Activated T-cell treated with anti-CD3 and anti-CD28 coated beads, Interleukin-2, amount 50 U/mL, for 48 hours (primary cell): Measurements from ENCODE around the gene UEVLD.

ENCODE experiments used
- DNase-seq, 2 experiments: peaks; one replicate each; pipeline ENCODE4 v3.0.0-alpha.2; 2020

UEVLD gene

DNA sequence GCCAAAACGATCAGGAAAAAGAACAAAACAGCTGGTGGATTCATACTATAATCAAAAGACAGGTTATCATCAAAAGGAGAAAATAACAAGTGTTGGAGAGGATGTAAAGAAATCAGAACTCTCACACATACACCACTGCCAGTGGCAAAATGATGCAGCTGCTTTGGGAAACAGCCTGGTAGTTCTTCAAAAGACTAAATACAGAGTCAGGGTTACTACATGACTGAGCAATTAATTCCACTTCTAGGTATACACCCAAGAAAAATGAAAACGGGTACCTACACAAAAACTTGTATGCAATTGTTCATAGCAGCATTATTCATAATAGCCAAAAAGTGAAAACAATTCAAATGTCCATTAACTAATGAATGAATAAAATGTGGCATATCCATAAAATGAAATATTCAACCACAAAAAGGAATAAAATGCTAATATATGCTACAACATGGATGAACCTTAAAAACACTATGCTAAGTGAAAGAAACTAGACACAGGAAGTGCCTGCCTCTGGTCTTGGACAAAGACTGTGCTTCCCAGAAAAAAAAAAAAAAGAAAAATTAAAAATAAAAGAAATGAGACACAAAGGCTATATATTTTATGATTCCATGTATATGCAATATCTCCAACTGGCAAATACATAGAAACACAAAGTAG, 8.3 kb downstream of the UEVLD start:
- DNase-seq: no peak

DNA sequence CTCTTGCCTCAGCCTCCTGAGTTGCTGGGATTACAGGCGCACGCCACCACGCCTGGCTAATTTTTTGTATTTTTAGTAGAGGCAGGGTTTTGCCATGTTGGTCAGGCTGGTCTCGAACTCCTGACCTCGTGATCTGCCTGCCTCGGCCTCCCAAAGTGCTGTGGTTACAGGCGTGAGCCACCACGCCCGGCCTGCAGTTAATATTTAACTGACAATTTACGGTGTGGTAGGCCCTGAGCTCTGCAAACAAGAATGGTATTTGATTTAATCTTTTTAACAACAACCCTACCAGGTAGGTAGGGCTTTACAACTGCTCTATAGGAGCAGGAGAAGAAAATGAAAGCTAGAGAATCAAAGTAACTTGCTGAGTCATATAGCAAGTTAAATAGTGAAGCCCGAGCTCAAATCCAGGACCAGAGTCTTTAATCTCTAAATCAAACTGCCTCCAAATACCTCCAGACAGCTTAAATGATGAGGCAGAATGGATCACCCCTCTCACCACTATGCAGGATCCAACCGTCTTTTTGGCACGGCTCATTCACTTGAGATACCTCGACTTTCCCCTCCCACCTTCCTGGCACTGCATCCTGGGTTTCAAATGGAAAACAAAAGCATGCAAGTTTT, 9.4 kb downstream of the UEVLD start:
- DNase-seq: no peak

DNA sequence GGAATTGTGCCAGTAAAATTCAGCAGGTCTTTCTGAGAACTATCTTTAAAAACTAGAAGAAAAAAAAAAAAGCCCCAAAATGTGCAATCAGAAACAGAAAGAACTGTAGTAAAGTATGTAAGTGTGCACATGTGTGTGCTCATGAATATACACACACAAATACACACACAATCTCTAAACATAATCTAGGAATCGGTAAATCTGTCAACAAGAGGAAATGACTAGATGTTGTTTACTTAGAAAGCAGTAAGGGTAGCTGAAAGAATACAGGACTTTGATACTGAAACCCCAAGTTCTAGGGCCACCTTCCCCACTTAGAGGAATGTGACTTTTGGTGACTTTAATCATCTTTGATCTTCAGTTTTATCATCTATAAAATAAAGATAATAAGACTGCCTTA, 13.2 kb downstream of the UEVLD start:
- DNase-seq: no peak

DNA sequence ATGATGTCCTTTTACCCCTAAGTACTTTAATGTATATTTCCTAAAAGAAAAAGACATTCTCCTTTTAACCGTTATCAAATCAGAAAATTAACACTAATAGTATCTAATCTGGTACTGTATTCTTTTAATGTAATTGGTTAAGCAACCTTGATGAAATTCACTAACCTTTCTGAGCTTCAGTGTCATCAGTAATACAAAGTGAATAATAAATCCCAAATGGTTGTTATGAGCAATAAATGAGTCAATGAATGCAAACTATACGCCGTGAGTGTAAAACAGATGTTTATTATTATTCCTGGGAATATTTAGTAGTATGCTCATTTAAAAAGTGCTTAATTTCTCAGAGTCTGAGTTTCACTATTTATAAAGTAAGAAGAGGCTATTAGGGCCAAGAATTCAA, 21.5 kb downstream of the UEVLD start:
- DNase-seq: no peak

DNA sequence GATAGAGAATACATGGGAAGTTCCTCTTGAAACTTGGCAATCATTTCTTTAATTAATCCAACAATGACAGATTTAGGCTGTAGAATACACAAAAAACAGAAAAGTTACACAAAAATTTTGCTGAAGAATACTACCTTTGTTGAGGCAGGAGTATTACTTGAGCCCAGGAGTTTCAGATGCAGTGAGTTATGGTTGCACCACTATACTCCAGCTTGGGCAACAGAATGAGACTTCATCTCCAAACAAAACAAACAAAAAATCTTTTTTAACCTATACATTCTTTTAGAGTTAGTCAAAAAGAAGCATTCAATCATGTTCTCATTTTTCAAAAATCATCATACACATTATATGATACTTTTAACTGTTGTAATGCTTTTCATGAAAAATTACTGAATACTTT, 22.1 kb downstream of the UEVLD start:
- no peak for DNase-seq

DNA sequence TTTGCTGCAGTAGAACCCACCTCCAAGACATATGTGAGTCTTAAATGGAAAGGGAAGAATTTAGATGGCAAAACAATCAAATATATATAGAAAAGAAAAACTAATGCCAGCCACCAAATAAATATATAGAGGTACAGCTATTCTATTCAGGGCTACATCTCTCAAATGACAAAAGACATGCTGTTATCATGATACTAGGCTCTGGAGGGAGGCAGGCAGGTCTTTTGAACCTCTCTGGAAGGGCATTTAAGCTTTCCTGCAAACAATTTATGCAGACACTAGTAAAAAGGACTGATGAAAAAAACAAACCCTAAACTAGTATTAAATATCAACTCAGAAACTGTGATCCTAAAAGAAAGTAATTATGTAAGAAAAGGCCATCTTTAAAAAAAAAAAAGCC, 24.4 kb downstream of the UEVLD start:
- no peak for DNase-seq

DNA sequence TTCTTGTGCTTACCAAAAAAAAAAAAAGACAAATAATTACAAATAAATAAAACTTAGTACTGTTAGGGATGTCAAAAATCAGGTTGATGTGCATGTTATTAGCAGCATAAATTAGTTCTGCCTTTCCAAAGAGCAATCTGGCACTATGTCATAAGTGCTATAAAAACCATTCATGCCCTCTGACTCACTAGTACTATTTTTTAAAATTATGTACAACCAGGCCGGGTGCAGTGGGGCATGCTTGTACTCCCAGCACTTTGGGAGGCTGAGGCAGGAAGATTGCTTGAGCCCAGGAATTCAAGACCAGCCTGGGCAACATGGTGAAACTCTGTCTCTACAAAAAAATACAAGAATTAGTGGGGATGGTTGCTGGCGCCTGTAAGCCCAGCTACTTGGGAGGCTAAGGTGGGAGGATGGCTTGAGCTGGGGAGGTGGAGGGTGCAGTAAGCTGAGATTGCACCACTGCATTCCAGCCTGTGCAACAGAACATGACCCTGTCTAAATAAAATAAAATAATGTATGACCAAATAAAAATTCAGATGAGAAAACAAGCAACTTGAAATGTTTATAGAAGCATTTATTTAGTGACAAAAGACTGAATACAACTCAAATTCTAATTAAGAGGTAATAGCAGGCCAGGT, 25.3 kb downstream of the UEVLD start:
- no peak for DNase-seq

DNA sequence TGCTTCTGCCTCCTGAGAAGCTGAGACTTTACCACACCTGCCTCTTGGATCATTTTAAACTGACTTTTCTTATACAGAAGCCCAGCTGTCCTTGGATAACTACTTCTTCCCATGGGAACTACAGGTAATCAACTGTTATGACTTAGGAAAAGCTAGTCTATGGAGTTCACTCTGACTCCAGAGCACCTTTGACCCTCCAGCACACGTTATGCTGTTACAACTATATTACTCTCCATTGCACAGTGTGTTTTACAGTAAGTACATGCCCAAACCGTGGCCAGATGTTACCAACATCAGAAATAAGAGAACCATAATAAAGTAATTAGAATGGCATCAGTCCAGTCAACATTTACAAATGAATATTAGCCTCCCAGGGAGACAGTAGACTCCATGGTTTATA, 40.5 kb downstream of the UEVLD start:
- no peak for DNase-seq

DNA sequence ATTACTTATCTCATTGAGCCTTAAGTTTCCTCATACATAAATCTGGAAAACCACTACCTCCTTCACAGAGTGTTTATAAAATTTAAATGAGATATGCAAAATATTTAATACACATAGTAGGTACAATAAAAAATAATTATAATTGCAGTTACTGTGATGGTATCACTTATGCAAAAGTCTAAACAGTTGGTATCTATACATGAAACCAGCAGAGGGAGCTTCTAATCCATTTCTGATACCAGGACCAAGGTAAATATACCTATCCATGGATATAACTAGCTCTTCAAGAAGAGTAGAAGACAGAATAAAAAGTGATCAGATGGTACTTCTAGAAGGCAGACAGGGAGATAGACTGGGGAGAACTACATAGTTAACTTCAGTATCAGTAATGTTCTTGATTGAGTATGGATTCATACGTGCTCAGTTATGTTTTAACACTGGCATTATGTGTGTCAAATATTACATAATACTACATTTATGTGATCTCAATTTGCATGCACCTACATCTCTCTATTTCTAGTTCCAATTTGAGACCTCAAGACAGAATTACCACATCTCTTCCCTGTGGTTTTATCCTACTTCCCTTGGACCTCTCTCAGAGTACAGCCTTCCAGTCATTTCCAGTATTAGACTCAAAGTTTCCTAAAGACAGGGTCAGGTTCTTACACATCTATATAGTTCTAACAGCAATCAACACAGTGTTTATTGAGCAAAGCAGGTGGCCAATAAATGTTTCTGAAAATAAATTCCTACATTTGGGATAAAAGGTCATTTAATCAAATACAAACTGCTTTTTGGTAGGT, 48.1 kb downstream of the UEVLD start:
- no peak for DNase-seq

DNA sequence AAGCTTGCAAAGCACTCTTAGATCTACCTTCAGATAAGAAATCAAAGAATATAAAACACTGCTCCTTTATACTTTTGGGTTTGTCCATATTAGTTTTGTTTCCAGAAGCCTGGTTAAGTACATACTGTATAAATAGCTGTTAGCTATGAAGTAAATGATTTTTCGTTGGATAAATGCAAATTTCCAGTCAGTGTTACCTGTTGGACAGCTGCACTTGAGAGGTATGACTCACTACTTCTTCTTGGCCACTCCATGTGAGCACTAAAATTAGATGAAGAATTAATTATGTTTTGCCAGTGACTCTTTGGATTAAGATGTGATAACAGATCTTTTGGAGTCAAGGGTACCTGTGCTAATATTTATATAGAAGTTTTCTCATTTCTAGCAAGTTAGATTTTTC, 52.3 kb downstream of the UEVLD start:
- DNase-seq: no peak

DNA sequence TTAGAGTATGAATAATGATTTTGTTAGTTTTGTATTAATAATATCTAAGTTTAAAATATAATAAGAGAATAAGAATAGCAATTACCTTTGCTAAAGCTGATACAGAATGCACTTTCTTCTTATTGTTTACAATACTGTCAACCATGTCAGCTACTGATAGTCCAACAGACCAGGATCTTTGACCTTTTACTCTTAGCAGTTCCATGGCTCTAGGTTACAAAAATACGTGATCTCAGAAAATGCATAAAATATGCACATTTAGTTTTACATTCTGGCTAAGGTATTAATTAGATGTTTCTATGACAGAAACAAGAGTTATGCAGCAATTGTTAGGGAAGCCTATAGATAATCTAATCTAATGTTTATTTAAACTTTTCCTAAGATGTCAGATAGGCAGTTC, 54.3 kb downstream of the UEVLD start:
- DNase-seq: no peak

DNA sequence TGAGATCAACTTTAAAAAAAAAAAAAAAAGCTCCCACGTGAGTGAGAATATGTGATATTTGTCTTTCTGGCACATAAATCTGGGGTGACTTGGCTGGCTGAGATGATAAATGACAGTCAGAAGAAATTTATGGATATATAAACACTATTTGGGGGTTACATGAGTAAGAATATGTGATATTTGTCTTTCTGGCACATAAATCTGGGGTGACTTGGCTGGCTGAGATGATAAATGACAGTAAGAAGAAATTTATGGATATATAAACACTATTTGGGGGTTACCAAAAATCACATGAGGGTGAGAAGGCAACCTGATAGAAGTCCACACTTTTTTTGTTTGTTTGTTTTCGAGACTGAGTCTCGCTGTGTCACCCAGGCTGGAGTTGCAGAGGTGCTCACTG, 55.2 kb downstream of the UEVLD start:
- no peak for DNase-seq

DNA sequence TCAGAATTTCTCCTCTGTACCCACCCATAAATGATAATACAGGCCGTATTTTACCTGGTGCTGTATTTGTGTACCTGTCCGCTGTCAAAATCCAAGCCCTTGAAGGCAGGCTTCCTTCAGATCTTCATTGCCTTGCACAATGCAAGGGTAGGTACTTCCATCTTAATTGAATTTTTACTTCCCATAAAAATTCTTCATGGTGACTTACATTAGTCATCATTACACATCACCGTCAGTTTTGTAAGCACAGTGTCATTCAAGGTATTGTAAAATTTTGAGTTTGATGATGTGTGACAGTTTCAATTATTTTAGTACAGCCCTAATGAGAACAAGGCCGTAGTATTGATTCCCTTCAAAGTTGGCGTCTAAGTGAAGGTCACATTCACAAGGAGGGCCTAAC, 61.0 kb downstream of the UEVLD start:
- DNase-seq: no peak

DNA sequence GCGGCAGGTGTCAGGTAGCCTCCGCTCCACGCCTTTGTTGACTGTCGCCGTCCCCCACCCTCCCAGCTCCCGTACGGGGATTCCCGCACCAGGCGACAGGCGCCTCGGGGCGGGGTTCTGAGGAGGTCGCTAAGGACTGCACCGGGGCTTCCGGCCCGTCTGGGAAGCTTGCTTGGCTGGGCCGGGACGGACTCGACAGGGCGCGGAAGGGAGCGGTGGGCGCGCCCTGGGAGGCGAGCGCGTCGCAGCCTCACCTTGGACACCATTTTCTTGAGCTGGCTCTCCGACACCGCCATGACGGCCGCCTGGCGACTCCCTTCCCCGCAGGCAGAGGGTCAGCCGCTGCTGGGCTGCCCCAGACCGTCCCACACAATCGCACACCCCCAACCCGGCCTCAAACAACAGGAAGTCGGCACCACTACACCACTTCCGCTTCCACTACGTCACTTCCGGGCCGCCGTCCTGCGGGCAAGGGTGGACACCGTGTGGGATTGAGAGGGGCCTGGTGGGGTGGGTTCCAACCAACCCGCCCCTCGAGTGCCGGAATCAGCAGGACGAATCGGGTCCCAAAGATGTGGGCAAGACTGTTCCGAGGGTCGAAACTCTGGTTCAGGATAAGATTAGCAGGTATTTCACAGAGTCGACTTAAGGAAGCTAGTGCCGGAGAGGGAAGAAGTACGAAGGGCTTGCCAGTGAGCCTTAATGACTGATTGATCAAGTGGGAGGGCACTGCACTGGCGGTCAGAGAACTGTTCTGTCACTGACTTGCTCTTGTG, 61.8 kb downstream of the UEVLD start, which contains the start of gene TSG101:
Gene TSG101 (minus strand): TSS at position 422 of the 776 bp plus-strand sequence. CDS start 126 bp downstream, at position 296.
- peak; percentile 95 to 97 for DNase-seq

DNA sequence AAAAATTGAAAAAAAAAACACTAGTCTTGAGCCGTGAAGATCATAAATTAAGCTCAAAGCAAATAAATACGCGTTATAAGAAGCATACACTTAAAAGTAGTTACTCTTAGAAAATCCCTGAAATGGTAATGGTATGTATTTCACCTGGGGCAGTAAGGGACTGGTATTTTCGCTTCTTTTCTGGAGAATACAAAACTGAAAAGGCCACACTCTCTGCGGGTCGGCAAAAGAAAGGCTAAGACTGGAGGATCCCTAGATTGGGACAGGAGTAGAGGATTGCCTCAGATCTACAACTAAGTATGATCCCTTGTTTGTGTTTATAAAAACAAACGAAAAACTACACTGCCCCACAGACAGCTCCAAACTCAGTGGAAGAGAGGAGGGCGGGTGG, 62.4 kb downstream of the UEVLD start:
- no peak for DNase-seq

DNA sequence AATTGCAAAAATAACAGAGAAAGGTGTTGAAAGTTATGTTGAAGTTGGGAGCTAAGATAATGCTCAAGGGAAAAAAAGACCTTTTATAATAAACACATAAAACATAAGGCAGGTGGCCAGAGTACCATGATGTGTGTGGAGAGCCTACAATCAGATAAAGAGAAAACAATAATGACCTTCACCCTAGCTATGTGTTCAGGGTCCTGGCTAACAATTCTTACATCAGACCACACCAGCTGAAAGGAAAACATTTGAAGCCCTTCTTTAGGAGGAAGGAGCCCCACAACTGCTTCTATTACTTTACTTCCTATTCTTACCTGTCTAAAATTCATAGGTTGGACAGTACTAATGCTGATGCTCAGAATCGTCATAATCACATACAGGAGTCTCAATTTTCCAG, 64.3 kb downstream of the UEVLD start:
- DNase-seq: no peak

DNA sequence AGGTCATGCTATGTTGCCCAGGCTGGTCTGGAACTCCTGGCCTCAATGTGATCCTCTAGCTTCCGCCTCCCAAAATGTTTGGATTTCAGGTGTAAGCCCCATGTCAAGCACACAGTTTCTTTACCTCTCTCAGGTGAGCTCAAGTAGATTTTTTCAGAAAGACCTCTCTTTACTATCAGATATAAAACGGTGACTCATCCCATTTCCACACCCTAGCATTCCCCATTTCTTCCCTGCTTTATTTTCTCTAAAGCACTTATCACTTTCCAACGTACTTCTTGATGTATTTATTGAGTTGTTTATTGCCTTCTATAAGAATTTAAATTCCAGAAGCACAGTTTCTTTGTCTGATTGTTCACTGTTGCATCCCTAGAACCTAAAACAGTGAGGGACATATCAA, 65.5 kb downstream of the UEVLD start:
- no peak for DNase-seq

DNA sequence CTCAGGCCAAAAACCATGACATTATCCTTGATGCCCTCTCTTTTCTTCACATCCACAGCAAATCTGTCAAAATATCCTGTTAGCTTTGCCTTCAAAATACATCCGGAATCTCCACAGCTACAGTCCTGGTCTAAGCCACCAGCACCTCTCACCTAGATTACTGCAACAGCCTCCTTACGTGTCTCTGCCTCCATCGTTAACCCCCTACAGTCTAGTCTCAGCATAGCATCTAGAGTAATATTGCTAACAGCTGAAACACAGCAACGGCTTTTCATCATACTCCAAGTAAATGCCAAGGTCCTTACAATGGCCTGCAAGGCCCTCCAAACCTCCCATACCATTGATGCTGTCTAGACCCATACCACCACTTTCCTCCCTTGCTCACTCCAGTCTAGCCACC, 66.1 kb downstream of the UEVLD start:
- DNase-seq: no peak

DNA sequence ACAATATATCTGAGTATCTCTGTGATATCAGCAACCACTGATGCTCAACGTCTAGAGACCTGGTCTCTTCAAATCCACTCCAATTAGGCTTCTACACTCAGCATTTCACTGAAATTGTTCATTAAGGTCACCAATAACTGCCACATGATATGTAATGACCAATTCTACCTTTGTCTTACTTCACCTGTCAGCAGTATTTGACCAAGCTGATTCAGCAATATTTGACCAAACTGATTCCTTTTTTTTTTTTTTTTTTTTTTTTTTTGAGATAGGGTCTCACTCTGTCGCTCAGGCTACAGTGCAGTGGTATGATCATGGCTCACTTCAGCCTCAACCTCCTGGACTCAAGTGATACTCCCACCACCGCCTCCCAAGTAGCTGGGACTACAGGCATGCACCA, 67.4 kb downstream of the UEVLD start:
- DNase-seq: no peak

DNA sequence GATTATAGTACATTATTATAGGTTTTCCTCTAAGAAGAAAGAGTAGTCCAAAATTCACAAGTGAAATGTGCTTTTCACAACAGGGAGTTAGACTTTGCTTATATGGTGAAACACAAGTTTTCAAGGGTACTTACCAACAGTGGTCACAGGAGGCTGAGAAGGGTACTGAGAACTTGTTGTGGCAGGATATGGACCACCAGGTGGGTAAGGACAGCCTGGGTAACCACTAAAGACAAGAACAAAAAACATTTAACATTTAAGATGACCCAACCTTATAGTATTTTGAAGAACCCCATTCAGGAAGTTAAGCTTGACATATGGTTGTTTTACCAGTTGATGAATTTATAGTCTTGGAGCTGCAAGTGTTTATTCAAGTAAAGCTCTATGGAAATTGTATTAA, 86.2 kb downstream of the UEVLD start:
- no peak for DNase-seq

DNA sequence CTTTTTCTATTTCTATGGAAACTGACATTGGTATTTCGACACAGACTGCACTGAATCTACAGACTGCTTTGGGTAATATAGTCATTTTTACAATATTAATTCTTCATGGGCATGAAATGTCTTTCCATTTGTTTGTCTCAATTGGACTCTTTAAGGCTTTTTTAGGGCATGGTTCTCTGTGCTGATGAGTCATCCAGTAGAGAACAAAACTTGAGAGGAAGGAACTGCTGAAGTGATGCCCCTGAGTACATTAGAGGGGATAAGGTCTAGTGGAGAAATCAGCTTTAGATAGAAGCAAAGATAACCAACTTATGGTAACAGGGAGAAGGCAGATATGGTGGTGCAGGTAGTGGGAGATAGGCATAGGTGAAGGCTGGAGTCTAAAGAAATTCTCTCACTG, 86.9 kb downstream of the UEVLD start:
- no peak for DNase-seq

DNA sequence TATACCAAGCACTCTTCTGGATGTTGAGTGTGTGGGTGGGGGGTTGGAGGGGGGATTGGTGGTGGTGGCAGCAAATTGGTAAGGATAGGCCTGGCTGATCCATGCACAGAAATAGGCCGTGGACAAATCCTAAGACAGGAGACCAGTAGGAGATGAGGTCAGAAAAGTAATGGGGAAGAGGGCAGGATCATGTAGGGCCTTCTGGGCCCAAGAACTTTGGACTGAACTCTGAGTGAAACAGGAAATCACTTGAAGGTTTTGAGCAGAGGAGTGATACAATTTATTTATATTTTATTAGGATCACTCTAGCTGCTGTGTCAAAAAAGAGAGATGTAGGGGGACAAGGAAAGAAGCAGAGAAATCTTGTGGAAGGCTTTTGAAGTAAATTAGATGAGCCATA, 90.5 kb downstream of the UEVLD start:
- DNase-seq: no peak

DNA sequence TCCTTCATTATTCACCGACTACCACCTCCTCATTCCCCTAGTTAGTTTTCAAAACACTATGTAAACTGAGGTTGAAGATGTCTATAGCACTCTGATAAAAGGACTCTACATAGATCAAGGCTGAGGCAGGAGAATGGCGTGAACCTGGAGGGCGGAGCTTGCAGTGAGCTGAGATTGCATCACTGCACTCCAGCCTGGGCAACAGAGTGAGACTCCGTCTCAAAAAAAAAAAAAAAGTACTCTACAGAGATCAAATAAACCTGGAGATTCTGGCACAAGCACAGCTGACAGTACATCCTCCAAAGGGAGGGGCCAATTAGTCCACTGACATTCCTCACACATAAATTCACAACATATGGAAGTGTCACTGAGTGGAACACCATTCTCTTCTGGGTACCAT, 92.8 kb downstream of the UEVLD start:
- no peak for DNase-seq
